ENCODE measurements around the gene RAD9A. TPM values are rescaled to one million over a fixed set of nuclear protein-coding genes. Genes with fewer than 3 reads are reported as not detected.

RAD9A gene
- 6.7 and 8.8 TPM in 2 replicates for total RNA-seq

DNA sequence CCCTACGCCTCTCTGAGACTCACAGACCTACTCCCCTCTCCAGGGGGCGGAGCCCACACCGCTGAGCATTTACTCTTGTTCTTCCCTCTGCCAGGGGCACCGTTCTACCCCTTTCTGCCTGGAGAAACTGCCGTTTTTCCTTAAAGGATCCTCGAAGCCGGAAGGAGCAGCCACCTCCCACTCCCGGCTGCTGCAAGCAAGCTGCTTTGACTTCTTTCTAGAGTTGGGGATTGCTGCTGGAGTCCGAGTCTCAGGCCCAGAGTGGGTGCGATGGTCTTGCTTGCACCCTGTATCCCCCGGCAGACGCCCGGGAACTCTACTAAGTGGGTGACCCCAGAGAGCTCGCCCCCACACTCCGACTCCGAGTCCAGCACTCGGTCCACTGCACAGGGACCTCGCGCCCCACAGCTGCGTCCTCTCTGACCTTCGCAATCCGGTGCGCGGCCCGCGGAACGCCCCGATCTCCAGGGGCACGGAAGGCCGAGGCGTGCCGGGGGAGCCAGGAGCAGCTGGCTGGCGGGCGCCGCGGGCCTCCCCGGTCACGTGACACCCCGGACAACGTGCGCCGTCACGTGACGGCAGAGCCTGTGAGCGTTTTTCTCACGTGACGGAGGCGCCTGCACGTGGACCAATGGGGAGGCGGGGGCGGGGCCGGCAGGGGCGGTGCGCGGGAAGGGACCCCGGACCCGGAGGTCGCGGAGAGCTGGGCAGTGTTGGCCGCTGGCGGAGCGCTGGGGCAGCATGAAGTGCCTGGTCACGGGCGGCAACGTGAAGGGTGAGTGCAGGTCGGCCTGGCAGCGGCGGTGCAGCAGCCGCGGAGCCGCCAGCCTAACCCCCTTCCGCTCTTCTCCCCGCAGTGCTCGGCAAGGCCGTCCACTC is at the start of gene RAD9A:
RAD9A (plus strand) TSS at position 683 of the 879 bp plus-strand sequence; CDS start at position 742, 59 bp downstream.

GRCh38 chr11:67353317-67354074 is 38.3 kb upstream of the RAD9A start, which contains the start of gene POLD4:
POLD4 (minus strand) TSS chr11:67353546; CDS start chr11:67353399, 147 bp downstream.

DNA sequence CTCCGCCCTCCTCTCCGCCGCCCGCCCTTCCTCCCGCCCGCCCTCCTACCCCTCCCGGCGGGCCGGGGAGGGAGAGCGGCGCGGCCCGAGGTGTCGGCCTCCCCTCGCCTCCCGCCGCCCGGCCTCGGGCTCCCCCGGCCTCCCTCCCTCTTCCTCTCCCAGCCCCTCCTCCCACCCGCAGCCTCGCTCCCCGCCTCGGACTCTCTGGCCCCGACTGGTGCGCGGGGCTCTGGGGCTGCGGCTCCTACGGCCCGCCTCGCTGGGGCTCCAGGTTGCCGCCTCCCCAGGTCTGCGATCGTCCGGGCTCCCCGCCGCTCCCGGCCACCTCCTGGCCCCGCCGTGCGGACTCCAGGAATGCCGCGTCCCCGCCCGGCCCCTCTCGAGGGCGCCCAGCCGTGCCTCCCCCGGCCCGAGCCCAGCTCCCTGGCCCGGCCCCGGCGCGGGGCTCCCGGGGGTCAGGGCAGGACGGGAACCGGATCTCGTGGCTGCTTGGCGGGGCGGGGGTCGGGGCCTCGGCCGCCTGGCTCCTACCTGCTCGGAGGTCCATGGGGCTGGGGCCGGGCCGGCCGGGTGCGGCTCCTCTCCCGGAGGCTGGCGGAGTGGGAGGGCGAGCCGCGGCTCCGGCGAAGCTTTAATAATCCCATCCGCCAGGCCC is 18.7 kb upstream of the RAD9A start, which contains the start of gene CLCF1:
CLCF1 (minus strand) TSS at position 606 of the 655 bp plus-strand sequence; CDS start at position 547, 59 bp downstream.

GRCh38 chr11:67401495-67402191 is 9.9 kb downstream of the RAD9A start, which contains the start of gene PPP1CA:
PPP1CA (minus strand) TSS chr11:67401858; CDS start chr11:67401782, 76 bp downstream.

DNA sequence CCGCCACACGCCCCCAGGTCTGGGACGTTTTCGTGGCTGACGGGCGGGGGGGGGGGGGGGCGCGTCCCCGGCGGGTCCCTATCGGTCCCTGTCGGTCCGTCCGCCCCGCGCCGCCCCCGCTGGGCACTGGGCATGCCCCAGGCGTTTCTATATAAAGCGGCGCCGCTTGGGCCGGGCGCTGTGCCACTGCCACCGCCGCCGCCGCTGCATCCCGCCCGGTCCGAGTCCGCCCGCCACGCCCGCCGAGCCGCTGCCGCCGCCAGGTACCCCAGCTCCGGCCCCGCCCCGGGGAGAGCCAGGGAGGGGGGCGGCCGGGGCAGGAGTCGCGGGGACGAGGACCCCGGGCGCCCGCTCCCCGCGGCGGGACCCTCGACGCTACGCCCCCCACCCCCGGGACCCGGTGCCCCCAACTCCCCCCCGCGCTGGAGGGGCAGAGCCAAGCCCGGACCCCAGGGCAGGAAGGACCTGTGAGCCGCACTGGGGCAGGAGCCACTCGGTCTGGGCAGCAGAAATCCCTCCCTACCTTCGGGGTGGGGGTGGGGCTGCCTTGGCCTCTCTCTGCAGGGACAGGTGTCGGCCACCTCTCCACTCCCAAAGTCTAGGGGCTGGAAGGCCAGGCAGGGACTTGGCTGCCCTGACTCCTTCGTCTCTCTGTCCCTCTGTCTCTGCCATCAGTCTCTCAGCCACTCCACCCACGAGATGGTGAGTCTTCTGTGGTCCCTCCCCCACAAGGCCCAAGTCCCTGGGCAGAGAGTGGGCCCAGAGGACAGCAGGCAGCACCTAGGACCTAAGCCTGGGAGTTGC is 23.9 kb downstream of the RAD9A start, which contains the start of gene CARNS1:
CARNS1 (plus strand) TSS at position 178 of the 804 bp plus-strand sequence; CDS start at position 700, 522 bp downstream.

DNA sequence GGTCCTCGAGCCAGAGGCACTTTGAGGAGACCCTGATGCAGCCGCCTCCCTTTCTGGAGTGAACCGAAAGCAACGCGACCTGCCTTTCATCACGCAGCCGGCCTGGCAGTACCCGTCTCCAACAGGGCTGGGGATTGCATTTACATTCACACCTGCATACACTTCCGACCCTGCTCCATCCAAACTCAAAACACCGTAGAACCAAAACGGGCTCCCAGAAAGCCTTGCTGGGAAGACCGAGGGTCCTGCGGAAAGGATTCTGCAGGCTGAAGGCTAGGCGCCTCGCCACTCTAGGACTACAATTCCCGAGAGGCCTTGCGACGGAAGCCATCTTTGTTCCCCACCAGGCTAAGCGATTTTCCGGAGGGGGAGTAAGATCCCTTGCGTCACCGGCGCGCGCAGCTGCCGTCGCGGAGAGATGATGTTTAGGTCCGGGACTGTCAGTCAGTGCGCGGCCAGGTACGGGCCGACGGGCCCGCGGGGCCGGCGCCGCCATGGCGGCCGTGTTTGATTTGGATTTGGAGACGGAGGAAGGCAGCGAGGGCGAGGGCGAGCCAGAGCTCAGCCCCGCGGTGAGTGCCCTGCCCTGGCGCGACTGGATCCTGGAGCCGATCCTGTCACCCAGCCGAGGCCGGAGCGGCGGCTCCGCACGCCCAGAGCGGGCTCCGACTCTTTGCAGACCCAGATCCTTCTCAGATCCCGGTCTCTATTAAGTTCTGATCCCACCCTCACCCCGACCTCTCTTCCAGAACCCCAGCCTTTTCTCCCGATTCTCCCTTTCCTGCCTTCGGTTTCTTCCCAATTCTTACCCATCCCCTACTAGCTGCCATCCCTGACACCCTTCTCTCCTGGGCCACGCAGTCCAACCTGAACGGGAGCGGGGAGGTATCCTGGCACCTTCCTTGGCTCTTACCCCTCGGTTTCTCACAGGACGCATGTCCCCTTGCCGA is 36.5 kb downstream of the RAD9A start, which contains the start of gene RPS6KB2:
RPS6KB2 (plus strand) TSS at position 443 of the 950 bp plus-strand sequence; CDS start at position 495, 52 bp downstream.

GRCh38 chr11:67437082-67437808 is 45.5 kb downstream of the RAD9A start, which contains the start of gene PTPRCAP:
PTPRCAP (minus strand) TSS chr11:67437682; CDS start chr11:67437619, 63 bp downstream.

Small RNA genes within 50 kb of the gene (small RNA-seq; reads per million reads assigned to genes)
- not detected for gene RN7SKP239
- gene RNU6-1238P, result not detected

Other genes starting within 250 kb of the RAD9A start
- 40.5 and 46.1 TPM in 2 replicates for gene GRK2, start 125.5 kb upstream of the RAD9A start, total RNA-seq
- 25.5 and 38.4 TPM in 2 replicates for gene ANKRD13D, start 102.7 kb upstream of the RAD9A start, total RNA-seq
- 11.4 and 12.1 TPM in 2 replicates for gene SSH3, start 88.5 kb upstream of the RAD9A start, total RNA-seq
- gene POLD4, start 38.4 kb upstream of the RAD9A start, total RNA-seq, result 53.0 and 75.8 TPM in 2 replicates
- 4.6 TPM in 2 replicates for gene CLCF1, start 18.4 kb upstream of the RAD9A start, total RNA-seq
- gene PPP1CA, start 9.9 kb downstream of the RAD9A start, total RNA-seq, result 275 and 323 TPM in 2 replicates
- under 0.01 and 0.19 TPM in 2 replicates for gene TBC1D10C, start 12.1 kb downstream of the RAD9A start, total RNA-seq
- gene CARNS1, start 23.7 kb downstream of the RAD9A start, total RNA-seq, result 0.19 and 0.33 TPM in 2 replicates
- 43.0 and 44.4 TPM in 2 replicates for gene RPS6KB2, start 36.5 kb downstream of the RAD9A start, total RNA-seq
- gene PTPRCAP, start 45.7 kb downstream of the RAD9A start, total RNA-seq, result 0.19 and 0.33 TPM in 2 replicates
- gene CORO1B, start 51.5 kb downstream of the RAD9A start, total RNA-seq, result 139 and 168 TPM in 2 replicates
- gene GPR152, start 60.7 kb downstream of the RAD9A start, total RNA-seq, result not detected in 2 replicates
- 1.9 and 3.9 TPM in 2 replicates for gene CABP4, start 63.4 kb downstream of the RAD9A start, total RNA-seq
- gene TMEM134, start 77.3 kb downstream of the RAD9A start, total RNA-seq, result 24.7 and 32.0 TPM in 2 replicates
- gene AIP, start 91.0 kb downstream of the RAD9A start, total RNA-seq, result 38.9 and 59.1 TPM in 2 replicates
- 7.3 and 11.4 TPM in 2 replicates for gene PITPNM1, start 113.4 kb downstream of the RAD9A start, total RNA-seq
- 24.2 and 24.6 TPM in 2 replicates for gene CDK2AP2, start 116.2 kb downstream of the RAD9A start, total RNA-seq
- not detected in 2 replicates for gene CABP2, start 131.5 kb downstream of the RAD9A start, total RNA-seq
- gene GSTP1, start 191.8 kb downstream of the RAD9A start, total RNA-seq, result 524 and 841 TPM in 2 replicates
- gene NDUFV1, start 214.9 kb downstream of the RAD9A start, total RNA-seq, result 161 and 225 TPM in 2 replicates
- 5.2 and 10.6 TPM in 2 replicates for gene NUDT8, start 238.0 kb downstream of the RAD9A start, total RNA-seq
- gene TBX10, start 247.8 kb downstream of the RAD9A start, total RNA-seq, result not detected in 2 replicates

Measured in vein endothelial cell (primary cell).